WTC11 (cell line): ENCODE data around the gene MARS1. TPM values are rescaled to one million over a fixed set of nuclear protein-coding genes. Genes with fewer than 3 reads are reported as not detected.

Experiments used
- ATAC-seq: fragments of 200-7000 bp; cut with Tn5 transposase; 2 replicates; pipeline ENCODE4 v1.10.0; 2021; ENCODE audit warnings: mild to moderate bottlenecking, moderate library complexity
- CTCF ChIA-PET: fragments of 300-600 bp; sonication (Branson Sonifier 250); formaldehyde crosslinking; loops from one replicate; lab custom pipeline; 2021; ENCODE audit warnings: antibody characterized with exemption; lab: Charles Lee
- POLR2A ChIA-PET: fragments of 350-600 bp; sonication (Branson Sonifier 250); formaldehyde crosslinking; loops from one replicate; lab custom pipeline; 2021; ENCODE audit warnings: antibody characterized with exemption; lab: Charles Lee
- DNase-seq: peaks from one replicate; pipeline ENCODE4 v3.0.0; 2021; ENCODE audit warnings: low spot score
- H3K27ac Mint-ChIP-seq: 2 replicates; pipeline ENCODE4 v1.8.0; 2021; ENCODE audit warnings: mixed read lengths
- H3K27me3 Mint-ChIP-seq: 2 replicates; pipeline ENCODE4 v1.8.0; 2021; ENCODE audit warnings: low read depth, mild to moderate bottlenecking, moderate library complexity, mixed read lengths
- H3K36me3 Mint-ChIP-seq: 2 replicates; pipeline ENCODE4 v1.8.0; 2021; ENCODE audit warnings: mixed read lengths
- H3K4me1 Mint-ChIP-seq: 2 replicates; pipeline ENCODE4 v1.8.0; 2022; ENCODE audit warnings: mixed read lengths
- H3K4me3 Mint-ChIP-seq: 2 replicates; pipeline ENCODE4 v1.8.0; 2021; ENCODE audit warnings: mild to moderate bottlenecking, moderate library complexity, mixed read lengths
- H3K9me3 Mint-ChIP-seq: 2 replicates; pipeline ENCODE4 v1.8.0; 2021; ENCODE audit warnings: mixed read lengths
- AFF4 ChIP-seq: sonication (generic); formaldehyde crosslinking; IDR thresholded peaks from 2 replicates; pipeline ENCODE4 v1.8.1; 2023; ENCODE audit warnings: mild to moderate bottlenecking, missing genetic modification reagents, borderline replicate concordance
- ATF1 ChIP-seq: sonication (generic); formaldehyde crosslinking; IDR thresholded peaks from 2 replicates; pipeline ENCODE4 v1.8.1; 2023; ENCODE audit warnings: mild to moderate bottlenecking, moderate library complexity, missing genetic modification reagents
- ATF6 ChIP-seq: sonication (generic); formaldehyde crosslinking; IDR thresholded peaks from 2 replicates; pipeline ENCODE4 v1.8.1; 2023; ENCODE audit warnings: mild to moderate bottlenecking, missing genetic modification reagents
- CBFB ChIP-seq: sonication (generic); formaldehyde crosslinking; IDR thresholded peaks from 2 replicates; pipeline ENCODE4 v1.8.1; 2022; ENCODE audit warnings: mild to moderate bottlenecking, low read depth, missing genetic modification reagents
- CDX4 ChIP-seq: fragments of 250-450 bp; sonication (Bioruptor Pico); IDR thresholded peaks from 2 replicates; pipeline ENCODE4 v1.9.0; 2021; ENCODE audit warnings: moderate library complexity, mild to moderate bottlenecking, inconsistent platforms, borderline replicate concordance
- CTCF ChIP-seq: fragments of 200-600 bp; IDR thresholded peaks from 2 replicates; pipeline ENCODE4 v1.8.0; 2022; ENCODE audit warnings: antibody characterized with exemption
- E2F5 ChIP-seq: sonication (generic); formaldehyde crosslinking; IDR thresholded peaks from 2 replicates; pipeline ENCODE4 v1.8.1; 2022; ENCODE audit warnings: mild to moderate bottlenecking, moderate library complexity, missing genetic modification reagents
- ESRRA ChIP-seq: sonication (generic); formaldehyde crosslinking; IDR thresholded peaks from 2 replicates; pipeline ENCODE4 v1.8.1; 2022; ENCODE audit warnings: mild to moderate bottlenecking, missing genetic modification reagents, borderline replicate concordance
- GABPB1 ChIP-seq: sonication (generic); formaldehyde crosslinking; IDR thresholded peaks from 2 replicates; pipeline ENCODE4 v1.8.1; 2023; ENCODE audit warnings: mild to moderate bottlenecking, missing genetic modification reagents
- MAX ChIP-seq: sonication (generic); formaldehyde crosslinking; IDR thresholded peaks from 2 replicates; pipeline ENCODE4 v1.8.0; 2022; ENCODE audit warnings: mild to moderate bottlenecking, missing genetic modification reagents
- OVOL2 ChIP-seq: fragments of 250-450 bp; sonication (Bioruptor Pico); IDR thresholded peaks from 2 replicates; pipeline ENCODE4 v1.9.0; 2021; ENCODE audit warnings: mild to moderate bottlenecking, borderline replicate concordance
- PREB ChIP-seq: sonication (generic); formaldehyde crosslinking; IDR thresholded peaks from 2 replicates; pipeline ENCODE4 v1.8.1; 2022; ENCODE audit warnings: mild to moderate bottlenecking, missing genetic modification reagents, moderate library complexity, borderline replicate concordance
- USF1 ChIP-seq: sonication (generic); formaldehyde crosslinking; IDR thresholded peaks from 2 replicates; pipeline ENCODE4 v1.8.0; 2022; ENCODE audit warnings: mild to moderate bottlenecking, missing genetic modification reagents
- ZBTB21 ChIP-seq: sonication (generic); formaldehyde crosslinking; IDR thresholded peaks from 2 replicates; pipeline ENCODE4 v1.8.1; 2023; ENCODE audit warnings: mild to moderate bottlenecking, missing genetic modification reagents, borderline replicate concordance
- ZNF219 ChIP-seq: sonication (generic); formaldehyde crosslinking; IDR thresholded peaks from 2 replicates; pipeline ENCODE4 v1.8.0; 2023; ENCODE audit warnings: missing genetic modification reagents, mild to moderate bottlenecking, borderline replicate concordance
- ZNF512 ChIP-seq: sonication (generic); formaldehyde crosslinking; IDR thresholded peaks from 2 replicates; pipeline ENCODE4 v1.8.1; 2022; ENCODE audit warnings: missing genetic modification reagents, borderline replicate concordance
- total RNA-seq: library from RNA; stranded (reverse); gene quantifications from 3 replicates; pipeline ENCODE4 v1.2.3, GENCODE V29; 2021

The MARS1 gene
- total RNA-seq, 1 experiment from 2014 or later, result 367 TPM

GRCh38 chr12:57528176-57528575 lies 40.3 kb downstream of the MARS1 start:
- TF ChIP-seq AFF4 (CRISPR knock-in tag), result no peak
- no peak for TF ChIP-seq ATF6 (CRISPR knock-in tag)
- no peak for TF ChIP-seq PREB (CRISPR knock-in tag)
- TF ChIP-seq ATF1 (CRISPR knock-in tag), result no peak
- TF ChIP-seq OVOL2, result no peak
- TF ChIP-seq MAX (CRISPR knock-in tag), result no peak
- TF ChIP-seq CDX4 (CRISPR knock-in tag), result no peak
- TF ChIP-seq ZBTB21, result no peak
- no peak for TF ChIP-seq E2F5 (CRISPR knock-in tag)
- no peak for TF ChIP-seq CBFB (CRISPR knock-in tag)
- TF ChIP-seq ESRRA (CRISPR knock-in tag), result no peak
- no peak for TF ChIP-seq CTCF
- TF ChIP-seq ZNF512 (CRISPR knock-in tag), result no peak
- TF ChIP-seq USF1, result no peak
- TF ChIP-seq ZNF219, result no peak
- no peak for TF ChIP-seq GABPB1 (CRISPR knock-in tag)
- H3K36me3 Mint-ChIP-seq, result peaks cover 38% of the 10 kb centered on the region
- H3K4me1 Mint-ChIP-seq, result peaks cover 14% of the 10 kb centered on the region
- DNase-seq (no peak), ATAC-seq (no peak)
- H3K4me3 Mint-ChIP-seq, result no peak overlapping the region
- CTCF ChIA-PET, result interaction anchor here (1.4 kb wide), 1 partner anchor 55 kb away, joined by 3 read pairs; no protein-coding TSS in a partner anchor
- H3K9me3 Mint-ChIP-seq, result no peaks in the 10 kb centered on the region
- no peak overlapping the region for H3K27ac Mint-ChIP-seq
- POLR2A ChIA-PET, result interaction anchor here (1.0 kb wide), 1 partner anchor 8 kb away, joined by 3 read pairs; no protein-coding TSS in a partner anchor
- no peaks in the 10 kb centered on the region for H3K27me3 Mint-ChIP-seq
